Activated B cell treated with CpG ODN at 0.5 μM for 24 hours (primary cell): ENCODE results near the gene HDDC3. TPM values are rescaled to one million over a fixed set of nuclear protein-coding genes. Genes with fewer than 3 reads are reported as not detected.
A peak's percentile ranks its signal among the peaks of the same experiment; 100 is the strongest.
"Not testable (repeated sequence)": the region's sequence is repeated elsewhere in the genome, so short reads cannot be mapped to it uniquely, and the experiment has no call there.

ENCODE experiments used
- ATAC-seq: fragments of 200-7000 bp; cut with Tn5 transposase; one replicate; pipeline ENCODE4 v1.10.0; 2021; ENCODE audit warnings: low read depth, mild to moderate bottlenecking, moderate library complexity
- CTCF ChIA-PET: fragments of 350-600 bp; sonication (Branson Sonifier 250); formaldehyde crosslinking; loops from one replicate; lab custom pipeline; 2021; ENCODE audit warnings: antibody characterized with exemption; lab: Charles Lee
- POLR2A ChIA-PET: fragments of 350-600 bp; sonication (Branson Sonifier 250); formaldehyde crosslinking; loops from one replicate; lab custom pipeline; 2021; ENCODE audit warnings: antibody characterized with exemption; lab: Charles Lee
- DNase-seq: peaks from one replicate; pipeline ENCODE4 v3.0.0; 2022
- H3K27ac Mint-ChIP-seq: one replicate; pipeline ENCODE4 v1.8.0; 2020; ENCODE audit warnings: mixed read lengths
- H3K27me3 Mint-ChIP-seq: one replicate; pipeline ENCODE4 v1.8.0; 2021; ENCODE audit warnings: mixed read lengths
- H3K36me3 Mint-ChIP-seq: one replicate; pipeline ENCODE4 v1.8.0; 2021; ENCODE audit warnings: low read depth, mixed read lengths
- H3K4me1 Mint-ChIP-seq: one replicate; pipeline ENCODE4 v1.8.0; 2021; ENCODE audit warnings: mixed read lengths
- H3K4me3 Mint-ChIP-seq: one replicate; pipeline ENCODE4 v1.8.0; 2020; ENCODE audit warnings: mild to moderate bottlenecking, mixed read lengths
- H3K9me3 Mint-ChIP-seq: one replicate; pipeline ENCODE4 v1.8.0; 2020; ENCODE audit warnings: mixed read lengths
- intact Hi-C: fragments of 100-400 bp; cut with micrococcal nuclease; formaldehyde crosslinking; loops from one replicate; pipeline ENCODE4 v1.15.1; 2024
- total RNA-seq: library from RNA; stranded (reverse); gene quantifications from 2 replicates; pipeline ENCODE4 v1.2.3, GENCODE V29; 2022
- TF ChIP-seq, protein P1 (sequence below): fragments of 200-600 bp; IDR thresholded peaks from one replicate; pipeline ENCODE4 v1.8.0; 2022; ENCODE audit warnings: antibody characterized with exemption, mild to moderate bottlenecking

The HDDC3 gene
- total RNA-seq, 1 donor from 2014 or later = 19.0 TPM

DNA sequence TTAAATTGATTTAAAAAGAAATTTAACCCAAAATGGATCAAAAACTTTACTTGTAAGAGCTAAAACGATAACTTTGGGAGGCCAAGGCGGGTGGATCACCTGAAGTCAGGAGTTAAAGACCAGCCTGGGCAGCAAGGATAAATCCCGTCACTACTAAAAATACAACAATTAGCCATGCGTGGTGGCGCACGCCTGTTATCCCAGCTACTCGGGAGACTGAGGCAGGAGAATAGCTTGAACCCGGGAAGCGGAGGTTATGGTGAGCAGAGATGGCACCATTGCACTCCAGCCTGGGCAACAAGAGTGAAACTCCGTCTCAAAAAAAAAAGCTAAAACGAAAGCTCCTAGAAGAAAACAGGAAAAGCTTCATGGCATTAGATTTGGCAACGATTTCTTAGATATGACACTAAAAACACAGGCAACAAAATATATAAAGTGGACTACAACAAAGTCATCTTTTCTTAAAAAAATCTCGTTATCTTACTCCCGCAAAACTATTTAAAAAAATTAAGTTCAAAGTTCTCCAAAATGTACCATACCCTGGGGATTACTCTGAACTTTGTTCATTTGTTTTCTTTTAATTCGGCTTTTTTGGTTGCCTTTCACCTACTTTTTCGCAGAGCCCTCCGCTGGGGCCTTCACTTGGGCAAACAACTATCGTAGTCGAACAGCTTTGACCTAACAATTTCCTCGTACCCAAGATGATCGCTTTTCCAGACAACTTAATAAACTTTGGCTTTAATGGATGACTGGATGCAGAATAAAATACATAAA is 2.9 kb downstream of the HDDC3 start:
- CTCF ChIA-PET = interaction anchor here (1.0 to 8.7 kb wide), 3 partner anchors 30 to 567 kb away, joined by 3 to 193 read pairs (median 55); partner anchors contain the start of genes FES and MAN2A2
- intact Hi-C loops = loop anchor here (5.0 kb wide), 5 partner anchors 262 to 827 kb away; partner anchors contain the start of genes CIB1, GDPGP1 and IDH2
- POLR2A ChIA-PET = interaction anchor here (0.6 to 8.7 kb wide), 12 partner anchors 9 to 870 kb away, joined by 3 to 213 read pairs (median 5); partner anchors contain the start of genes FES, IQGAP1, MAN2A2 and RCCD1
- H3K4me1 Mint-ChIP-seq = peaks cover 41% of the 10 kb centered on the region
- no peaks in the 10 kb centered on the region for H3K9me3 Mint-ChIP-seq
- no peak for ATAC-seq
- peaks cover 3% of the 10 kb centered on the region for H3K36me3 Mint-ChIP-seq
- H3K27me3 Mint-ChIP-seq = no peaks in the 10 kb centered on the region
- DNase-seq = no peak
- H3K27ac Mint-ChIP-seq = peak overlapping the region; percentile 97
- TF ChIP-seq, protein P1, sequence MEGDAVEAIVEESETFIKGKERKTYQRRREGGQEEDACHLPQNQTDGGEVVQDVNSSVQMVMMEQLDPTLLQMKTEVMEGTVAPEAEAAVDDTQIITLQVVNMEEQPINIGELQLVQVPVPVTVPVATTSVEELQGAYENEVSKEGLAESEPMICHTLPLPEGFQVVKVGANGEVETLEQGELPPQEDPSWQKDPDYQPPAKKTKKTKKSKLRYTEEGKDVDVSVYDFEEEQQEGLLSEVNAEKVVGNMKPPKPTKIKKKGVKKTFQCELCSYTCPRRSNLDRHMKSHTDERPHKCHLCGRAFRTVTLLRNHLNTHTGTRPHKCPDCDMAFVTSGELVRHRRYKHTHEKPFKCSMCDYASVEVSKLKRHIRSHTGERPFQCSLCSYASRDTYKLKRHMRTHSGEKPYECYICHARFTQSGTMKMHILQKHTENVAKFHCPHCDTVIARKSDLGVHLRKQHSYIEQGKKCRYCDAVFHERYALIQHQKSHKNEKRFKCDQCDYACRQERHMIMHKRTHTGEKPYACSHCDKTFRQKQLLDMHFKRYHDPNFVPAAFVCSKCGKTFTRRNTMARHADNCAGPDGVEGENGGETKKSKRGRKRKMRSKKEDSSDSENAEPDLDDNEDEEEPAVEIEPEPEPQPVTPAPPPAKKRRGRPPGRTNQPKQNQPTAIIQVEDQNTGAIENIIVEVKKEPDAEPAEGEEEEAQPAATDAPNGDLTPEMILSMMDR = no peak
- peak overlapping the region; percentile 96 for H3K4me3 Mint-ChIP-seq

DNA sequence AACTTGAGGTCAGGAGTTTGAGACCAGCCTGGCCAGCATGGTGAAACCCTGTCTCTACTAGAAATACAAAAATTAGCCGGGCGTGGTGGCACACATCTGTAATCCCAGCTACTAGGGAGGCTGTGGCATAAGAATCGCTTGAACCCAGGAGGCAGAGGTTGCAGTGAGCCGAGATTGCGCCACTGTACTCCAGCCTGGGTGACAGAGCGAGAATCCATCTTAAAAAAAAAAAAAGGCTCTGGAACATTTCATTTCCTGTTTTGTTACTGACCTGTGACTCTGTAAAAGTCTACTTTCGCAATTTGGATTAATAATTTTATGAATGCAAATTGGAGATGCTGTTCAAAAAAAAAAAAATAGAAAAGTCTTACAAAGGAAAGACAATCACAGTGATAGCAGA is 4.2 kb downstream of the HDDC3 start:
- POLR2A ChIA-PET = interaction anchor here (0.7 to 8.7 kb wide), 2 partner anchors 27 to 246 kb away, joined by 16 to 213 read pairs; partner anchors contain the start of gene MAN2A2
- H3K4me1 Mint-ChIP-seq = peaks cover 40% of the 10 kb centered on the region
- intact Hi-C loops, H3K9me3 Mint-ChIP-seq, H3K27ac Mint-ChIP-seq, CTCF ChIA-PET, H3K4me3 Mint-ChIP-seq, ATAC-seq, DNase-seq, H3K36me3 Mint-ChIP-seq, H3K27me3 Mint-ChIP-seq: not testable (repeated sequence)

DNA sequence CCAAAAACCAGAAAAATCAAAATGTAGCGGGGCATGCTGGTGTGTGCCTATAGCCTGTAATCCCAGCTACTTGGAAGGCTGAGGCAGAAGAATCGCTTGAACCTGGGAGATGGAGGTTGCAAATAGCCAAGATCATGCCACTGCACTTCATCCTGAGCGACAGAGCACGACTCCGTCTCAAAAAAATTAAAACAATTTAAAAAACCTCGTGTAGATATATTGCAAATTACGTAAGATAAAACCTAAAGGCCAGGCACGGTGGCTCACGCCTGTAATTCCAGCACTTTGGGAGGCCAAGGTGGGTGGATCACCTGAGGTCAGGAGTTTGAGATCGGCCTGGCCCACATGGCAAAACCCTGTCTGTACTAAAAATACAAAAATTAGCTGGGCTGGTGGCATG is 5.6 kb downstream of the HDDC3 start:
- intact Hi-C loops, DNase-seq, H3K36me3 Mint-ChIP-seq, CTCF ChIA-PET, H3K4me3 Mint-ChIP-seq, H3K27me3 Mint-ChIP-seq, H3K27ac Mint-ChIP-seq, H3K9me3 Mint-ChIP-seq, ATAC-seq: not testable (repeated sequence)
- POLR2A ChIA-PET = interaction anchor here (1.0 to 1.2 kb wide), 2 partner anchors 8 to 24 kb away, joined by 3 read pairs; partner anchors contain the start of genes MAN2A2 and UNC45A
- peaks cover 34% of the 10 kb centered on the region for H3K4me1 Mint-ChIP-seq

DNA sequence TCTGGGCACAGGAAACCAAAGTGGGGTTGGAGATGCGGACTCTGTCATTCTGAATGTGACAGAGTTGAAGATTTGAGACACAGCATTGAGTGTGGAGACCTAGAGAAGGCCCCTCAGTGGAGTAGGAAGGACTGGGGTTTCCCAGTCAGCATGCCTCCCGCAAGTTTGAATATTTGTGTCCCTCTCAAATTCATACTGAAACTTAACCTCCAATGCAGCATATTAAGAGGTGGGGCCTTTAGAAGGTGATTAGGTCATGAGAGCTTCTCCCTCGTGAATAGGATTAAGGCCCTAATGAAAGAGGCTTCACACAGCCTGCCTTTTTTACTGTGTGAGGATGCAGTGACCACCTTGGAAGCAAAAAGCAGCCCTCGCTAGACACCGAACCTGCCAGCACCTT is 8.0 kb downstream of the HDDC3 start:
- DNase-seq (no peak), ATAC-seq (peak; percentile 83)
- ChIA-PET CTCF (no interaction called here), POLR2A (interaction anchor here (1.8 to 2.1 kb wide), 2 partner anchors 8 to 21 kb away, joined by 7 to 8 read pairs; partner anchors contain the start of genes HDDC3 and MAN2A2)
- intact Hi-C loops = no loop called here
- TF ChIP-seq, protein P1 = no peak
- H3K27ac Mint-ChIP-seq = peak overlapping the region; percentile 30
- H3K4me3 Mint-ChIP-seq = no peak overlapping the region
- peaks cover 12% of the 10 kb centered on the region for H3K4me1 Mint-ChIP-seq
- H3K27me3 Mint-ChIP-seq = no peaks in the 10 kb centered on the region
- no peaks in the 10 kb centered on the region for H3K9me3 Mint-ChIP-seq
- peaks cover 23% of the 10 kb centered on the region for H3K36me3 Mint-ChIP-seq

DNA sequence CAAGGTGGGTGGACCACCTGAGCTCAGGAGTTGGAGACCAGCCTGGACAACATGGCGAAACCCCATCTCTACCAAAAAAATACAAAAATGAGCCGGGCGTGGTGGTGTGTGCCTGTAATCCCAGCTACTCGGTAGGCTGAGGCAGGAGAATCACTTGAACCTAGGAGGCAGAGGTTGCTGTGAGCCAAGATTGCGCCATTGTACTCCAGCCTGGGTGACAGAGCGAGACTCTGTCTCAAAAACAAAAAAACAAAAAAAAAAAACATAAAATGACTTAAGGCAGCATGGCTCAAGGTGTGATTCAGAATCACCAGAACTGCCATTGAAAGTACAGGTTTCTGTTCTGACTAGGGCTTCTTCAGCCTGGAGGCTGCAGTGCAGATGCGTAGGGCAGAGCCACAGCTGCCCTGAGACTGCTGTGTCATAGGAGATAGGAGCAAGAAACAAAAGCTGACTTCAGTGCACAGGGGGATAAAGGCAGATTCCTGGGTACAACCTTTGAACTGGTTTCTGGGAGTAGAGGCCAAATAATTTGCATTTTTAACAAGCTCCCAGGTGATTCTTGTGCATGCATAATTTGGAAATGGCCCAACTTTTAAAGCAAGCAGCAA is 9.5 kb downstream of the HDDC3 start:
- H3K9me3 Mint-ChIP-seq, H3K4me3 Mint-ChIP-seq, H3K27me3 Mint-ChIP-seq, H3K4me1 Mint-ChIP-seq, DNase-seq, H3K27ac Mint-ChIP-seq, intact Hi-C loops, ATAC-seq: not testable (repeated sequence)
- ChIA-PET POLR2A (interaction anchor here (0.6 to 2.1 kb wide), 3 partner anchors 9 to 176 kb away, joined by 3 to 8 read pairs (median 5); partner anchors contain the start of gene HDDC3), CTCF (interaction anchor here (1.9 kb wide), 1 partner anchor 10 kb away, joined by 12 read pairs; the partner anchor contains the start of gene HDDC3)
- H3K36me3 Mint-ChIP-seq = peaks cover 37% of the 10 kb centered on the region

DNA sequence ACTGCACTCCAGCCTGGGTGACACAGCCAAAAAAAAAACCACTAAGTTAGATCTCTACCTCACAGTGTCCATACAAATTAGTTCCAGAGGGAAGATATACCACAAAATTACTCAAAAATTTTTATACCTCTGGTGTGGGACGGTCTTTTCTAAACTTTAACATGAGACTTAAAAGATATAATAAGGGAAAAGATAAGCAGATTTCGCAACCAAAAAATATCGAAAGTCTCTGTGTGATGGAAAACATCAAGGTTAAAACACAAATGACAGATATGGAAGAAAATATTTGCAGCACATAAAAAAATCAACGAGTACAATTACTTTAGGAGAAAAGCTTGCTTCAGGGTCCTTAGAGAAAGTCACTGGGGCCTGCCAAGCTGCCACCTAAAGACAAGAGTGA is 10.5 kb downstream of the HDDC3 start:
- ATAC-seq (no peak), DNase-seq (no peak)
- TF ChIP-seq, protein P1 = no peak
- POLR2A ChIA-PET = interaction anchor here (0.6 to 1.2 kb wide), 4 partner anchors 13 to 175 kb away, joined by 3 to 6 read pairs (median 4); partner anchors contain the start of genes MAN2A2 and UNC45A
- Mint-ChIP-seq H3K4me1 (peaks cover 7% of the 10 kb centered on the region), H3K4me3 (no peak overlapping the region), H3K27me3 (no peaks in the 10 kb centered on the region), H3K9me3 (no peaks in the 10 kb centered on the region), H3K36me3 (peaks cover 45% of the 10 kb centered on the region), H3K27ac (no peak overlapping the region)
- intact Hi-C loops = no loop called here
- CTCF ChIA-PET = interaction anchor here (1.9 kb wide), 1 partner anchor 11 kb away, joined by 12 read pairs; the partner anchor contains the start of gene HDDC3
